Effector memory CD4-positive, alpha-beta T cell (primary cell): ENCODE results near the gene LRRC4B.

Experiments
- DNase-seq, 3 donors: peaks; one replicate each; pipeline ENCODE4 v3.0.0-alpha.2; 2020
- H3K27ac ChIP-seq: 2 replicates; pipeline ENCODE4 v1.7.0; 2013; ENCODE audit warnings: mild to moderate bottlenecking, low read length, moderate library complexity; ENCODE audit not compliant: insufficient read depth, poor library complexity, severe bottlenecking
- H3K27me3 ChIP-seq: replicated peaks from 2 replicates; pipeline ENCODE4 v1.7.0; 2013; ENCODE audit warnings: mild to moderate bottlenecking, low read length; ENCODE audit not compliant: insufficient read depth, control insufficient read depth, poor library complexity, severe bottlenecking
- H3K36me3 ChIP-seq: 2 replicates; pipeline ENCODE4 v1.7.0; 2013; ENCODE audit warnings: mild to moderate bottlenecking, low read length, moderate library complexity; ENCODE audit not compliant: control insufficient read depth, insufficient read depth
- H3K4me1 ChIP-seq: 2 replicates; pipeline ENCODE4 v1.7.0; 2013; ENCODE audit warnings: low read length, mild to moderate bottlenecking; ENCODE audit not compliant: control insufficient read depth, insufficient read depth, poor library complexity, severe bottlenecking
- H3K4me3 ChIP-seq: 2 replicates; pipeline ENCODE4 v1.7.0; 2013; ENCODE audit warnings: low read length, low read depth, mild to moderate bottlenecking; ENCODE audit not compliant: insufficient read depth, poor library complexity, severe bottlenecking
- H3K9me3 ChIP-seq: 2 replicates; pipeline ENCODE4 v1.7.0; 2013; ENCODE audit warnings: mild to moderate bottlenecking, low read length, moderate library complexity; ENCODE audit not compliant: control insufficient read depth

The LRRC4B gene

GRCh38 chr19:50495020-50495531 lies 73.2 kb downstream of the LRRC4B start:
- Histone ChIP-seq H3K4me3 (no peak overlapping the region), H3K4me1 (peaks cover 17% of the 10 kb centered on the region), H3K27me3 (no peaks in the 10 kb centered on the region), H3K27ac (no peak overlapping the region), H3K9me3 (no peaks in the 10 kb centered on the region), H3K36me3 (no peaks in the 10 kb centered on the region)
- no peak for DNase-seq

GRCh38 chr19:50494186-50495019 lies 73.8 kb downstream of the LRRC4B start:
- no peaks in the 10 kb centered on the region for H3K9me3 ChIP-seq
- peaks cover 17% of the 10 kb centered on the region for H3K4me1 ChIP-seq
- no peak for DNase-seq
- no peak overlapping the region for H3K27ac ChIP-seq
- no peaks in the 10 kb centered on the region for H3K27me3 ChIP-seq
- no peak overlapping the region for H3K4me3 ChIP-seq
- no peaks in the 10 kb centered on the region for H3K36me3 ChIP-seq

DNA sequence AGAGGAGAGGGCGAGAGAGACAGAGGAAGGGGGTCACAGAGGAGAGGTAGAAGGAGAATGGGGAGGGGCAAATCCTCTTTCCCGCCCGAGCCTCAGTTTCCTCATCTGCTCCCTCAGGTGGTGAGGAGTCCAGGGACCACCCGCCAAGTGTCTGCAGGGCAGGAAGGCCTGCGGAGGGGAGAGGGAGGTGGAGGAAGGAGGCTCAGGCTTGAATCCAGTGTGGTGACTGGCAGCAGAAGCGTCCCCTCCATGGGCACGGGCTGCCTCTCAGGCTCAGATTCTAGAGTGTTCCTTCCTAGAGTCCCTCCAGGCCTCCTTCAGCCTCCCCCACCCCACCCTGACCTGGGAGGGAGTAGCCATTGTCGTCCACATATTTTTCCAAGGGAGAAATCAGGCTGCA lies 75.1 kb downstream of the LRRC4B start:
- DNase-seq, result no peak
- H3K27ac ChIP-seq, result no peak overlapping the region
- no peaks in the 10 kb centered on the region for H3K36me3 ChIP-seq
- H3K4me3 ChIP-seq, result no peak overlapping the region
- no peaks in the 10 kb centered on the region for H3K9me3 ChIP-seq
- peaks cover 17% of the 10 kb centered on the region for H3K4me1 ChIP-seq
- H3K27me3 ChIP-seq, result no peaks in the 10 kb centered on the region

- no peak for DNase-seq
- no peaks in the 10 kb centered on the region for H3K27me3 ChIP-seq
- H3K4me1 ChIP-seq, result peaks cover 17% of the 10 kb centered on the region
- H3K4me3 ChIP-seq, result no peak overlapping the region
- no peak overlapping the region for H3K27ac ChIP-seq
- no peaks in the 10 kb centered on the region for H3K9me3 ChIP-seq
- no peaks in the 10 kb centered on the region for H3K36me3 ChIP-seq
Observed at GRCh38 chr19:50492303-50493052, 75.8 kb downstream of the LRRC4B start.

DNA sequence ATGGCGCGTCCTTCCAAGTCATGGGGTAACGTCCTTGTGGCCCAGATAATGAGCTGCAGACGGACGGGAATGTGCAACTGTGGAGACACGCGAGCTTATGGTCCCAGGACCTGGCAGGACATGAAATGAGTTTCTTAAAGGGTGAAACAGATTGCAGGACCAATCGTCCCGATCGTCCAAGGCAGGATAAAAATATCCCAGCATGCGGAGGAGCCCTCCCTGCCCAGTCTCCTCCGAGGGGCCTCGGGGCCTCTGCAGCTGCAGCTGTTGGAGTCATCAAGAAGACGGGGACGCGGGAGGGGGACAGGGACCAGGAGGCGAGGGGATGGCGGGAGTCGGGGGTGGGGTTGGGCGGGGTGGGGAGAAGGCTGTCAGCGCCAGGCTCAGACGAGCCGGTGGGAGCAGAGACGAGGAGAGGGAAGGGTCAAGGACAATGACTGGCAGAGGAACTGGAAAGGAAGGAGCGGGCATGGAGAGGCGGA lies 77.2 kb downstream of the LRRC4B start:
- H3K4me1 ChIP-seq, result peaks cover 17% of the 10 kb centered on the region
- DNase-seq, result no peak
- no peak overlapping the region for H3K27ac ChIP-seq
- H3K4me3 ChIP-seq, result no peak overlapping the region
- no peaks in the 10 kb centered on the region for H3K27me3 ChIP-seq
- no peaks in the 10 kb centered on the region for H3K9me3 ChIP-seq
- H3K36me3 ChIP-seq, result no peaks in the 10 kb centered on the region

DNA sequence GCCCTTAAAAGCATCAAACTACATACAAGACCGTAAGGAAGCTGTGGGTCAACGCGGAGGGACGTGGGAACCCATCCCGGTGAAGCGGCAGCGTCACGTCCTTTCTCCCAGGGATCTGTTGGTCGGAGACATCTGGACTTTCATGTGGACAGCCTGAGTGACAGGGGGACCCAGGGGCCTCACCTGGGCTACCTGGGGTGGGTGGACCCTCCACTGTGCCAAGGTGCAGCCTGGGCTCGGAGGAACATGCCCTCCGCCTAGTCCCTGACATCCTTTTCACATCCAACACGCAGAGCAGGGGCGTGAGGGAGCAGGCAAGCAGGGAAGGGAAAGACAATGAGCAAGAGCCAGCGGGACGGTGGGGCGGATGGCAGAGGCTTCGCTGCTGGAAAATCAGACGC lies 77.8 kb downstream of the LRRC4B start:
- no peak overlapping the region for H3K27ac ChIP-seq
- H3K27me3 ChIP-seq, result no peaks in the 10 kb centered on the region
- H3K4me1 ChIP-seq, result peaks cover 17% of the 10 kb centered on the region
- no peak for DNase-seq
- H3K9me3 ChIP-seq, result no peaks in the 10 kb centered on the region
- no peaks in the 10 kb centered on the region for H3K36me3 ChIP-seq
- no peak overlapping the region for H3K4me3 ChIP-seq

DNA sequence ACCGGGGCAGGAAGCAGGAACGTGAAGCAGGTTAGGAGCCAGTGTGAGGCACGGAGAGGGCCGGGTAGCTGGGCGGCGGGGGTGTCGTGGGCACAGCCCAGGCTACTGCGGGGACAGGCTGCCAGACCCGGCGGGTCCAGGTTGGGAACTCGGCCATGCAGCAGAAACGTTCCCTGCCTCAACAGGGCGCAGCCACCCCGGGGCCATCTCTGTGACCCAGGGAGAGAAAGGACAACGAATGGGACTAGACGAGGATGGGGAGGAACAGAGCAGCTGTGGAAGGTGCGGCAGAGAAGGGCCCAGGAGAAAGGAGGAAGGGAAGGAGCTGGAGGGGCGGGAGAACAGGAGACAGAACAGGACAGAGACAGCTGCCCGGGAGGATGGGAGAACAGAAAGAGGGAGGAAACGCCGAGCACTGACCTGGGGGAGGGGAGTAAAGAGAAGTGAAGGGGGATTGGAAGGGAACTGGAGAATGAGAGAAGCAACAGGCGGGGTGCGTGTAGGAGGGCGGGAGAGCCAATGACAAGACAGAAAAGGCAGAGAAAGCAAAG lies 78.7 kb downstream of the LRRC4B start:
- Histone ChIP-seq H3K36me3 (no peaks in the 10 kb centered on the region), H3K9me3 (no peaks in the 10 kb centered on the region), H3K27me3 (no peaks in the 10 kb centered on the region), H3K4me1 (peaks cover 17% of the 10 kb centered on the region), H3K27ac (no peak overlapping the region), H3K4me3 (no peak overlapping the region)
- no peak for DNase-seq

GRCh38 chr19:50488389-50489194 lies 79.6 kb downstream of the LRRC4B start:
- no peak for DNase-seq
- no peak overlapping the region for H3K27ac ChIP-seq
- H3K9me3 ChIP-seq, result no peaks in the 10 kb centered on the region
- H3K4me1 ChIP-seq, result peaks cover 17% of the 10 kb centered on the region
- H3K27me3 ChIP-seq, result no peaks in the 10 kb centered on the region
- H3K4me3 ChIP-seq, result no peak overlapping the region
- no peaks in the 10 kb centered on the region for H3K36me3 ChIP-seq

DNA sequence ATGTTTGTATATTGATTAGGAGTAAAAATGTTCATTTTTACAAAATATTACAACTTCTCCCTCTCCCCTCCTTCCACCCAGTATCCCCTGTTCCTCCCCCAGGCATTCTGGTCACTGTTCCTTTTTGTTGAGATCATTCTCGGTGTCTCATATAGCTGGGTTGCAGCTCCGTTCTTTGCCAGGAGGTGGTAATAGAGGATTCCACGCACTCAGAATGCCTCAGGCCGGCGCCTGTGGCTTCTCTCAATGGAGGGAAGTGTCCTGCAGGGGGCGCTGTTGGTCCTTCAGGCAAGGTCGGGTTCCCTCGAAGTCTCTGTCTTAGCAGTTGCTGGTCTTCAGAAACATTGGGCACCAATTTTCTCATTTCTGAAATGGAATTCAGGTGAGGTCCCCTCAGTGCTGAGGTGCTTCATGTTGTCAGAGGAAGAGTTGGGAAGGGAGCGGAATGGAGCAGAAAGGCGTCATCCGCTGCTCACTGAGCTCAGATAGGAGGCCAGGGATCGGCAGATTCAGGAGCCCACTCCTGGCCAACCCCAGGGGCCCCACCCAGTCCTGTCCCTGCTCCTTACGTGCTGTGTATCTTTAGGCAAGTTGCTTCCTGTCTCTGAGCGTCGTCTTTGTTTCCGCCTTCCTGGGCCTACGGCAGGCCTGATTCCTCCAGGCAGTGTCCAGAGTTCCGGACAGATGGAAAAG lies 81.3 kb downstream of the LRRC4B start:
- Histone ChIP-seq H3K4me1 (peaks cover 13% of the 10 kb centered on the region), H3K27me3 (no peaks in the 10 kb centered on the region)

More for the DNA sequence above, 81.3 kb downstream of the LRRC4B start:
- Histone ChIP-seq H3K9me3 (no peaks in the 10 kb centered on the region), H3K27ac (no peak overlapping the region), H3K4me3 (no peak overlapping the region), H3K36me3 (peaks cover 9% of the 10 kb centered on the region)
- DNase-seq, result peak in 2 of 3 donors; percentile 8 to 28
